HG02571 (cell line): ENCODE results near the gene FAM217B.

Experiments
- ATAC-seq: cut with Tn5 transposase; IDR thresholded peaks from one replicate; pipeline ENCODE4 v1.9.1; 2021; ENCODE audit warnings: mild to moderate bottlenecking, moderate library complexity; ENCODE audit not compliant: unreplicated experiment

Gene FAM217B, protein sequence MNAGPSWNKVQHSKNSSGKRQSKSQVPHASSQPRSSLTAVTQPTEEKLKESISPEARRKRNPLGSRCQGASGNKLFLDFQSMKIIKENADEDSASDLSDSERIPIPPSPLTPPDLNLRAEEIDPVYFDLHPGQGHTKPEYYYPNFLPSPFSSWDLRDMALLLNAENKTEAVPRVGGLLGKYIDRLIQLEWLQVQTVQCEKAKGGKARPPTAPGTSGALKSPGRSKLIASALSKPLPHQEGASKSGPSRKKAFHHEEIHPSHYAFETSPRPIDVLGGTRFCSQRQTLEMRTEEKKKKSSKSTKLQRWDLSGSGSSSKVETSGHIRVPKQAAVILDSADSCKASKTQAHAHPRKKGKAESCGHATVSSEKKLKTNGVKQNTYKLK

DNA sequence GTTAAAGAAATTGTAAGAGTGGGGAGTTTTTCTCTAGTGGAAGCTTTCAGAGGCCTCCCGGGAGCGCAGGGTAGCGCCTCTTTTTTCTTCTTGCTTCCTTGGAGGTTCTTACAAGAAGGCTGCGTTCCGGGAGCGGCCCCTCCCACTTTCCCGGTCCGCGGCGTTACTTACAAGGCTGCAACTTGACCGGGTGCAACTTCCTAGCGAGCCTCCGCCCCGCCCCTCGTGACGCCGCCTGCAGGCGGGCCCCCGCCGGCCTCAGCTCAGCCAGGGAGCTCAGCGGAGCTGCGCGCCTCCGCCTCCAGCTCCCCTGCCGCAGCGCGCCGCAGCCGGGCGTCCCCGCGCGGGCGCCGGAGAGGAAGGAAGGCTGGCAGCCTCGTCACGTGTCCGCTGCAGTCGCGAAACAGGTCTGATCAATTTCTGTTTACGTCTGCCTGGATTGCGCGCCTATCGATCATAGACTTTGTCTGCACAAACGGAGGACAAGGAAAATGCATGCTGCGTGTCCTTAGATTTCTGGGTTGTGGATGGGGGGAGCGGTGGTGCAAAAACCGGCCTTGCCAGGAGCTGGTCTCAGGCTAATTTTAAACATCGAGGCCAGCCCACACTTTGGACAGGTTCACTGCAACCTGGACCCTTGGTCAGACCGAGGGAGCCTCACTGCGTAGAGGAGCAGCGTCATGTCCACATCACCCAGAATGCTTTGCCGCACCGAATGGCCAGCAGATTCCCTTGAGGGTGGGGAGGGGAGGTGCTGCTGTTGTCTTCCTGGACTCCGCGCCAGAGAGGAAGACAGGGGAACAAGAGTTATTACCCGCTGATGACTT lies at the start of gene FAM217B, which contains the start of gene PPP1R3D:
TSS of gene FAM217B (plus strand) at position 261 of the 827 bp plus-strand sequence. CDS start 3,555 bp downstream, outside the sequence.
TSS of gene PPP1R3D (minus strand) at position 177 of the 827 bp plus-strand sequence. CDS start 374 bp downstream, outside the sequence.
- peak; percentile 95 for ATAC-seq

DNA sequence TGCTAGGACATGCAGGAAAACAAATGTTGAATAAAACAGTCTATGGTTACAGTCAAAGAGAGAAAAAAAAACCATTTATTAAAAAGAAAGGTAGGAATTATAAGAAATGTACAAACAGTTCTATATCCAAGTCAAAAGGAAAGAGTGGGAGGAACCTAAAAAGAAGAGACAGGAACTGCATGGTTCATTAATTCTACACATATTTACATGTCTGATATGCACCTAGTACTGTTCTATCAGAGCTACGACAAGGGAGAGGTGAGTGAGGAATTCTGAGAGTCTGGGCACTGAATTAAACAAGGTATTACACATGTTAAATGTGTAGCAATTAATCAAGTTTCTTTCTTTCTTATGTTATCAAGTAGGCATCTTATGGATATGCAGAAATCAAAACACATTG lies 48.6 kb upstream of the FAM217B start:
- no peak for ATAC-seq

DNA sequence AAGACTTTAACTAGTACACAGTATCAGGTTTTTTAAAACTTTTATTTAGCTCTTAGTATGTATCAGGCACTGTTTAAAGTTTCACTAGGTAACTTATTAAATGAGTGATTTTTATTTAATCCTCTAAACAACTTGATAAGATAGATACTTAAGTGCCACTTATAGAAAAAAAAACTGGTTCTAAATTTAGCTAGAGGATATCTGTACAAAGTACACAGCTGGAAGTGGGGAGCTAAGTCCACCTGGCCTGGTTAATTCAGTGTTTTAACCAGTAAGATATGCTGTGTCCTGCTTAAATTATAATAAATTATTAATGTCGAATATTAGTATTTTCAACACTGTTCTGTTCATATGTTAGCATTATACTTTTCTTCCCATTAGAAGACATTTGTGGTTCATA lies 44.3 kb upstream of the FAM217B start:
- ATAC-seq, result no peak

- ATAC-seq, result no peak
Observed at GRCh38 chr20:59902470-59902869, 37.7 kb upstream of the FAM217B start.

GRCh38 chr20:59903621-59904020 lies 36.6 kb upstream of the FAM217B start:
- ATAC-seq, result no peak

DNA sequence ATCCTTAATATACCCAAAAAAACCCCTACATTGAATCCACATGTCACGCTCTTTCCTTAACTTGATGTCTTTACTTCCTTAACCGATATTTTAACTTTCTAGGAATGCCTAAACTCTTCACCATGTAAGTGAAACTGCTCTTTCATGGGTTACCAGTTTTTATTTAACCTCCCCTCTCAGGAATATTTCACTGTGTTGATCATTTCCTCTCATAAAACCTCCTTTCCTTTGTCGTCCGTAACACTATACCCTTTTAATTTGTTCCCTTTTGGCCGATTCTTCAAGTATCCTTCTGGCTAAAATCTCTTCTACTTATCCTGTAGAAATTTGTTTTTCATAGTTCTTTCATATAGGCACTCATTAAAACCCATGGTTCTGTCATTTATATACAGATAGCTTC lies 31.3 kb upstream of the FAM217B start:
- ATAC-seq, result no peak

DNA sequence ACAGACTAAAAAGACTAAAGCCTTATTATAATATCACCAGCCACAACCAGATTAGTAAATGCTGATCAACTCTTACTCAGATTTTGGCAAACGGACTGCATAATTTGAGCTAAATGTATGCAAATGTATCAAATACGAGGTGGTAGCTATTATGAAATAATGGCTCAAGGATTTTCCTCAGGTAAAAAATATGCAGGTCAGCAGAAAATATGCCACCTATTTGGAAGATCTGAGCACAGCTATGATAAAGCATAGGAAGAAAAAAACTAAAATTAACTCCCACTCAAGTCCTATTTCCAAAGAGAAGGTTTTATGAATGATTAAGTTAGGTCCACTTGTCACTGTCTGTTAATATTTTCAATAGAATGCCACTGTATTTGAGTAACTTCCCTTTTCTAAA lies 29.1 kb upstream of the FAM217B start:
- no peak for ATAC-seq

DNA sequence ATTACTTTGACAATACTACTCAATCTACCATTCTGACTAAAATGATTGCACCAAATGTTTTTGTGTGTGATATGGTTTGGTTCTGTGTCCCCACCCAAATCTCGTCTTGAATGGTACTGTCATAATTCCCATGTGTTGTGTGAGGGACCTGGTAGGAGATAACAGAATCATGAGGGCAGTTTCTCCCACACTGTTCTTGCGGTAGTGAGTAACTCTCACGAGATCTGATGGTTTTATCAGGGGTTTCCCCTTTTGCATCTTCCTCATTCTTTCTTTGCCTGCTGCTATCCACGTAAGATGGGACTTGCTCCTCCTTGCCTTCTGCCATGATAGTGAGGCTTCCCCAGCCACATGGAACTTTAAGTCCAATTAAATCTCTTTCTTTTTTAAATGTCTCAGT lies 27.6 kb upstream of the FAM217B start:
- no peak for ATAC-seq

- no peak for ATAC-seq
Observed at GRCh38 chr20:59920944-59921343, 19.2 kb upstream of the FAM217B start.

DNA sequence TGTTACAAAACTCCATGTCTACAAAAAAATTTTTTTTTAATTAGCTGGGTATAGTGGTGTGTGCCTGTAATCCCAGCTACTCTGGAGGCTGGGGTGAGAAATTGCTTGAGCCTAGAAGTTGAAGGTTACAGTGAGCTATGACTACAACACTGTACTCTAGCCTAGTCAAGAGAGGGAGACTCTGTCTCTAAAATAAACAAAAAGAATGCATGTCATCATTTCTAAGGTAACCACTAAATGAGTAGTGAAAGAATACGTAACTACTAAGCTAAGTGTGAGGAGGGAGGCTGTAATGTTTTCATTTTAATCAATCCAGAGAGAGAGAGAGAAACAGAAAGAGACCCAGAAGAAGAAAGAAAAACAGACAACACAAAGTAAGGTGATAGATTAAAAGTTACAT lies 16.7 kb upstream of the FAM217B start:
- ATAC-seq, result no peak

DNA sequence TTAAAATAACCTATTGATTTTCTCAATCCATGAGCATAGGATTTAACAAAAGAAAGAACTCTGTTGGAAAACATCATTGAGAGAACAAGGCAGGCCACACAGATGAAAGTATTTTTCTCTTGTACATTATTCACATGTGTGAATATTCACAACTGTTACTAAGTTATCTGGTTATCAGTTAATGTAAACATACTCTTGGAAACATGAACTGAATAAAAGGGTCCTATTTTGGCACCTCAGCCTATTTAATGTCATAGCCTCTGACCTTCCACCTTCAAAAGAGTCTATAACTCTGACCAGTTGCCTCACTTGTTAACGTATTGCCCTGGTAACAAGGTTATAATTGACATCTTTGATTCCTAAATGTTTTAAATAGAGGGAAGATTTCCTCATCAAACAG lies 14.8 kb upstream of the FAM217B start:
- ATAC-seq, result no peak

GRCh38 chr20:59925899-59926298 lies 14.3 kb upstream of the FAM217B start:
- no peak for ATAC-seq

GRCh38 chr20:59931511-59932312 lies 8.5 kb upstream of the FAM217B start:
- ATAC-seq, result no peak

GRCh38 chr20:59932616-59933295 lies 7.4 kb upstream of the FAM217B start:
- no peak for ATAC-seq

DNA sequence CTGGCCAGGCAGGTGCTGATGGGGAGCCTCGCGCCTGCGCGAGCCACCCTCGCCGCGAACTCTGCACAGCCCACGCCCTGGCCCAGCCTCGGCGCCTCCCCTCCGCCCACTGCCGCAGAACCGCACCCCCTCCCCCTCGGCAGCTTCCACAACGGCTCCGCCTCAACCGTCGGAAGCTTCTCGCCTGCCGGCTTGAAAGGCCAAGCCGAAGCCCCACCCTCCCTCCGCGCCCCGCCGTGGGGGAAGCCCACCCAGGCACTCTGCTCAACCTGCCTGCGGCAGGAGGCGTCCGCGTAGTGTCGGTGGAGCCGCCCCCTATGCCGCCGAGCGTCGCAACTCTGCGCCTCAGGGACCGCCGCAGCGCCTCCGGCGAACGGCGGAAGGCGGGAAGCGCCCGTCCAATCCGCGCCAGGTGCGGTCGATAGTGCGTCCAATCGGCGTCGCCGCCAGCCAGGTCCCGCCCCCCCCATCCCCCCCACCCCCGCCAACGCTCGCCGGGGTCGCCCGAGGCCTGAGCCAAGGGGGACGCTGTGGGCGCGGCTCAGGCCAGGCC lies 6.8 kb upstream of the FAM217B start, which contains the start of gene SYCP2:
TSS of gene SYCP2 (minus strand) at position 342 of the 553 bp plus-strand sequence. CDS start 11,224 bp downstream, outside the sequence.
- ATAC-seq, result peak; percentile 11

DNA sequence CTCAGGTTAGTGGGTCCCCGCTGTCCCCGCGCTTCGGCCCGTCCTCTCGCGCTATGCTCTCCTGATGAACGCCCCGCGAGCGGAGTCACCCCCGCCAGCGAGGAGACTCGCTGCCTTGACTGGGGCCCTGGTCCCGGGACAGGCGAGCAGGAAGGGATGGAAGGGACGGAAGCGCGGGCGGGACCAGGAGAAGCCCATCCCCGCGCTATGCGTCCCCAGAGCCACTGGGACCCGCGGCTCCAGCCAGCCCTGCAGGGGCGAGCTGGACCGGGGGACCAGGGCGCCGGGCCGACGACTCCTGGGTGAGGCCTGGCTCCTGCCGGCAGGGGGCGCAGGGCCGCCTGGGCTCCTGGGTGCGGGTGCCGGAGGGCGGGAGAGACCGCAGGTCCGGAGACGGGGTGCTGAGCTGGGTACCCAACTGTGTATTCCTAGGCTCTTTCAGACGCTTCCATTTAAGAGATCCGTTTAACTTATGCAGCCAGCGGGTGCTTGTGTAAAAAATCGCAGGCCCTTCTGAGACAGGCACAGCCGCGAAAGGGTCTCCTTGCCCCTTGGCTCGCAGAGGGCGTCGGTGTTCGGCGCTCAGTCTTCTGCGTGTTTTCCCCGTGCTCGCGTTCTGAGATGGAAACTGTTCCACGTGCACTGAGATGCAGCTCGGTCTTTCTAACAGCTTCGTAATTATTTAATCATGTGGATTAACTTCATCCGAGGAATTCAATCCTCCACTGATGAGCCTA lies 6.2 kb upstream of the FAM217B start:
- ATAC-seq, result peak; percentile 84

- ATAC-seq, result no peak
Observed at GRCh38 chr20:59935457-59936185, 4.6 kb upstream of the FAM217B start.

GRCh38 chr20:59936409-59936808 lies 3.8 kb upstream of the FAM217B start:
- ATAC-seq, result no peak

- no peak for ATAC-seq
Observed at GRCh38 chr20:59937150-59937549, 3.0 kb upstream of the FAM217B start.
